C1 segment of cervical spinal cord (tissue), 14 donors: Measurements from ENCODE around the gene GRAMD1A.
"Not testable (repeated sequence)": the region's sequence is repeated elsewhere in the genome, so short reads cannot be mapped to it uniquely, and the experiment has no call there.

Experiments used
- DNase-seq, 14 donors: peaks; one replicate each; lab custom pipeline; 2025; lab: John Stamatoyannopoulos, UW

Gene GRAMD1A

DNA sequence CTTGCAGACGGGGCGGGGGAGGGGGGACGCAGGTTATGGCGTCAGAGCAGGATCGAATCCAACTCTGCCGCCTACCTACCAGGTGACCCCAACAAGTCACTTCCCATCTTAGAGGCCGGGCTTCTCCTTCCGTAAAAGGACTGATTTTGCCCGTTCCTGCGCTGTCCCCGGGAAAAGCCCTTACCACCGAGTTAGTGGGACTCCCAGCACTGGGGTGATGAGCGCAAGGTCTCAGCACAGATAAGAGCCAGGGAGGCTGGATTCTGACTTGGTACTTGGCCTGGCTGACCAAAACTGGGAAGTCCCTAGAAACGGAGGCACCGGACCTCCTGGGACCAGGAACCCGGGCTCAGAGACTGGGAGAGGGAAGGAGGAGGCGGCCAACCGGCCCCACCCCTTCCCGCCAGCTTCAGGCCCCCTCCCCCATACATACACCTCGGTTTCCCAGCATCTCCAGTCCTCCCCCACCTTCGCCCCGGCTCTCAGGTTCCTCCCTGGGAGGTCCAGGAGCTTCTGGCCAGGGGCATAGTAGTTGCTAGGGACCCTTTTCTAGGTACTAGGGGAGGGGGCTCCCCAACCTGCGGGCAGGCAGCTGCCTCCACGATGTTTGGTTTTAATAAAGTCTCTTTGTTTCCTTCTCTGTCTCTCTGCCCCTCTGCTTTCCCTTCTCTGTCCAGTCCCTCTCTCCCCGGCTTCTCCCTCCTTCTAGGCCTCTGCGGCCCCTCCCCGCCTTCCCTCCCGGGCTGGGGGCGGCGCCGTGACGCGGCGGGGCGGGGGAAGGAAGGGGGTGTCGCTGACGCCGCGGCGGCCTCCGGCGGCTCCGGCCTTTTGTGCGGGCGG is at the start of gene GRAMD1A:
GRAMD1A (plus strand) TSS at position 826 of the 840 bp plus-strand sequence. CDS start 156 bp downstream, outside the sequence.
- peak in 13 of 14 donors; percentile 45 to 87 (median 73) for DNase-seq

- DNase-seq: no peak
Observed at GRCh38 chr19:34953092-34953491, 47.0 kb upstream of the GRAMD1A start.

DNA sequence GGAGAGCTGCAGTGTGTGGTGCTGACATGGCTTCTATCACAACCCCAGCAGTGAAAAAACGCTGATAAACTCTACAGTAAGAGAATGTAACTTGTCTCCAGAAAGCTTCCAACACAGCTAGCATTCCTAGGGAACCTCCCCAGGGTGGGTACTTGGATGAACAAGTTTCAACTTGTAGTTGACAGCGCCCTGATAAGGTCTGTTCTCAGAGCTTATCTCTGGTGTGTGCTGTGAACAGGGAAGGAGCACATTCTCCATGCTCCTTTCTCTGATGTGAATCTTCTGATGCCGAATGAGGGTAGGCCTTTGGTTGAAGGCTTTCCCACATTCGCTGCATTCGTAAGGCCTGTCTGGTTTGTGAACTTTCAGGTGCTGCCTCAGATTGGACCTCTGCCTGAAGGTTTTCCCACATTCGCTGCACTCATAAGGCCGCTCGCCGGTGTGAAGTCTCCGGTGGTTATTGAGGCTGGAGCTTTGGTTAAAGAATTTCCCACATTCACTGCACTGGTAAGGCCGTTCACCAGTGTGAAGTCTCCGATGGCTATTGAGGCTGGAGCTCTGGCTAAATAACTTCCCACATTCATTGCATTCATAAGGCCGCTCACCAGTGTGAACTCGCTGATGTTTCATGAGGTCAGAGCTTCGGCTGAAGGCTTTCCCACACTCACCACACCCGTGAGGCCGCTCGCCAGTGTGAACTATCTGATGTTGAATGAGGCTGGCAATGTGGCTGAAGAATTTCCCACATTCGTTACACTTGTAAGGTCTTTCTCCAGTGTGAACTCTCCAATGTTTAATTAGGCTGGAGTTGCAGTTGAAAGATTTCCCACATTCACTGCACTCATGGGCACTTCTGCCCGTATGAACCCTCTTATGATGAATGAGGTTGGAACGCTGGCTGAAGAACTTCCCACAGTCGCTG is 42.0 kb upstream of the GRAMD1A start:
- DNase-seq: no peak

DNA sequence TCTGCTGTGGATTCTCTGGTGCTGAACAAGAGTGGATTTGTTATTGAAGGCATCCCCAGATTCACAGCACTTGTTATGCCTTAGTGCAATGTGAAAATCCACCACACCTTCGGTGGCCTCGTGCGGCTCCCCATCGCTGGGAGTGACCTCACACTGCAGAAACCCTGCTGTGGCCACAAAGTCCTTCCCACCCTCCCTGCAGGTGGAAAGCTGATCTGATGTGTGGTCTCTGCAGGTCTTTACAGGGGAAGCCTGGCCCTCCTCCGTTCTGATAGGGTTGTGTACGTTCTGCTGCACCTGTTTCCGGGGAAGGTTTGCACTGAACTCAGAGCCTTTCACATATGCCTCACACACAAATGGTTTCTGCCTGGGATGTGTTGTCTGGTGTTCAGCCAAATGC is 41.1 kb upstream of the GRAMD1A start:
- no peak for DNase-seq

DNA sequence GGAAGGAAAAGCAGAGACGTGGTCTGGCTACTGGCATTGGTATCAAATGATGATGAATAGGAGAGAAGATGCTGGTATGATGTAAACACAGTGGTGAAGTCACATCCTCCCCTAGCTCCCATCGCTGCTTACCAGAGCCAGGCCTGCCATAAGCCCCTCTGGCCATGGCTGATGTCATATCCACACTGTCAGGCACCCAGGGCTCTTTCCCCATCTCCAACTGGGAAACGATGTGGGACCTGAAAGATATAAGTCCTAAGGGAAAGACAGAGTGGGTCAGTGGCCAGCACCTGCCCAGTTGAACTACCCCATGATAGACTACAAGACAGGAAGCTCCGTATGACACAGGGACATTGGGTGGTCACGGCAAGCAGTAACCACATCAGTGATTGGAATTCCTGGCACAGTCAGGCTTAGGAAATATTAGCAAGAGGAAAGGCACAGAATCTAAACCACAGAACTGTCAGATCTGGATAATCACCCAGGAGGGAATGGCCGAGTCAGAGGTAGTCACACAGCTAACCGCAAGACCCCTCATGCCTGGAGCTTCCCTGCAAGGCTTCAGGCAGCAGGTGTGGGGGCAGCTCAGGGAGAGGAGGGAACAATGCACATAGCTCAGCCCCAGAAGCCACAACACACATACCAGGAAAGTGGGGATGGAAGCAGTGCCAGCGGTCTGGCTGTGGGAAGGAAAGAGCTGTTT is 39.9 kb upstream of the GRAMD1A start:
- no peak for DNase-seq

- no peak for DNase-seq
Observed at GRCh38 chr19:34960940-34961679, 39.0 kb upstream of the GRAMD1A start.

DNA sequence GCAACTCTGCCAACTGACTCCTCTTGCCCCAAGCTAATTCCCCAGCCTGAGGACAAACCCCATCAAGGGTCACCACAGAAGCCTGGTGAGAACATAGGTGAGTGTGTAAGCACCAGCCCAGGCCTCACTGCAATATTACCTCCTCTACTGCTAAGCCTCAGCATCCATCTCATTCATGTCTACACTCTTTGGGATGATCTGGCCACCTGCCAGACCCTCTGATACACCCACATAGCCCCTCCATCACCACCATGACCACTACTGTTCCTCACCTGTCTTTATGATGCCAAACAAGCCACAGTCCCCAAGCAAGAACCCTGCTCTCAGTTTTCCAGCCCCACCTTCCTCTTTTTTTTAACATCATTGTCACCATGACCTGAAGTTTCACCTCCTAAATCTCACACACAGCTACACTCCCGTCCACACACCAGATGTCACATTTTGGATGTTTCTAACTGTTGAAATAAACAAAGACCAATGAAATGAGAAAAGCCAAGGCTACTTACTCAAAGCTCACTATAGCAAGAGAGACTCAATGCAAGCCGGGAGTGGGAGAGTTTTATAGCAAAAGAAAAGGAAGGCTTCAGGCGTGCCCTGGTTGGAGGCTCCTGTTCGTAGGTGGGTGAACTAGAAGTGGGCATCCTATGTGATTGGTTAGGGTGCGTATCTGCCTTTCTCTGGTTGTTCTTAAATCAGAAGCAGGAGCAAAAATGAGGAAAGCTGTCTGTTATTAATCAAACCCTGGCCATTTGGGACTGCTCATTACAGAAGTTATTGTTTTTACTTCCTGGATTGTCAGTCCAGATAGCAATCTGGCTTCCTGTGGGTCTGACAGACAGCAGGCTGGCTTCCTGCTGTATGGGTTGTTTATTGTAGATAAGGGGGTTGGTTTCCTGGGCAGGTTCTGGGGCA is 38.1 kb upstream of the GRAMD1A start:
- no peak for DNase-seq

- peak in 2 of 14 donors; percentile 6 to 27 for DNase-seq
Observed at GRCh38 chr19:34962687-34963572, 37.2 kb upstream of the GRAMD1A start.

DNA sequence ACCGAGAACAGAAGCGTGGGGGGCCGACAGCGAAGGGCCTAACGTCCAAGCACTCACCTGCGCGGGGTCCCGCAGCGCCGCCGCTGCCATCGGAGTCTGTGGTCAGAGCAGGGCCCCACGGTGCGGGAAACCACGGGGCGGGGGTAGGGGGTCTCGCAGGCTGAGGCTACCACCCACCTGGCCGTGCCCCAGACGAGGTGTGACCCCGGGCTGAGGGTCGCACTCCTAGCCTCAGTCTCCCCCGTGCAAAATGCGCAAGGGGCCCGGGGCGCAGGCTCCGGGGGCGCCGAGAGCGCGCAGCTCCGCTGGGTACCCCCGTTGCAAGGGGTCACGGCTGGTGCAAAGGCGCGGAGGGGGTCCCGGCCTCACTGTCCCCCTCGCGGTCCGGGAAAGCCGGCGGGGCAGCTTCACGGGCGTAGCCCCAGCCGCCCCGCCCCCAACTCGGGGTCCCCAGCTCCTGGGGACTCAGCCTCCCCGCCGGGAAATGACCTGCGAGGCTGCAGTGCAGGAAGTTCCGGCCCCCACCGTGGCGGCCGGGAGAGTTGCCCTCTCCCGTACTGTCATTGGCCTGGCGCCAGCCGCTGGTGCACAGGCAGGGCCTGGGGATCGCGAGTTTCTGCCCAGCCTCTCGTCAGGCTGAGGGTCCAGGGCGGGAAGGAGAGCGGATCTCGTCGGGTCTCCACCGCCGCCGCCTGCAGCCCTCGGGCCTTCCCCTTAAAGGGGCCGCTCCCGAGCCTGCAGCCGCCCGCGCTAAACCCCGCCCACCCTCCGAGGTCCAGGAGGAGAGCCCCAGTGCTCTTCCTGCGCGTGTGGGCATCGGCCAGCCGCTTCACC is 36.3 kb upstream of the GRAMD1A start, which contains the start of gene ZNF792:
ZNF792 (minus strand) TSS at position 657 of the 834 bp plus-strand sequence; CDS start at position 90, 567 bp downstream.
- peak in 9 of 14 donors; percentile 9 to 57 (median 32) for DNase-seq

DNA sequence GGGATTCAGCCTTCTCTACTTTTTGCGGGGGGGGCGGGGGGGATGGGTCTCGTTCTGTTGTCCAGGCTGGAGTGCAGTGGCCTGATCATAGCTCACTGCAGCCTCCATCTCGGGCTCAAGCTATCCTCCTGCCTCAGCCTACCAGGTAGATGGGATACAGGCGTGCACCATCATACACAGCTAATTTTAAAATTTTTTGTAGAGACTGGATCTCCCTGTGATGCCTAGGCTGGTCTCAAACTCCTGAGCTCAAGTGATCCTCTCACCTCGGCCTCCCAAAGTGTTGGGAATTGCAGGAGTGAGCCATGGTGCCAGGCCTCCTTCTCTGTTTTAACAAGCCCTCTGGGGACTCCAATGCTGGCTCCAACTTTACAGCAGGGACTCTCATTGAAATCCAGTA is 35.5 kb upstream of the GRAMD1A start:
- DNase-seq: no peak

DNA sequence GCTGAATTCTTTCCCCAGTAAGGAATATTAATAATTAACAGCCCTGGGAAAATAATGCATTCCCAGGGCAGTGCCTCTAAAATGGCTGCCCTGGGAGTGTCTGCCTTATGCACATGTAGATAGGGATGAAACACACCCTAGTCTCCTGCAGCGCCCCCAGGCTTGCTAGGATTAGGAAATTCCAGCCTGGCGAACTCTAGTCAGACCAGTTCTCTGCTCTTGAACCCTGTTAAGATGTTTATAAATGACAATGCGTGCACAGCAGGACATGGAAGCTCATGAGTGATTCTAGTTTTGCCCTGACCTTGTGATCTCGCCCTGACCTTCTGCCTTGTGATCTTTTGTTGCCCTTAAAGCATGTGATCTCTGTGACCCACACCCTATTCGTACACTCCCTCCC is 34.6 kb upstream of the GRAMD1A start:
- DNase-seq: not testable (repeated sequence)

DNA sequence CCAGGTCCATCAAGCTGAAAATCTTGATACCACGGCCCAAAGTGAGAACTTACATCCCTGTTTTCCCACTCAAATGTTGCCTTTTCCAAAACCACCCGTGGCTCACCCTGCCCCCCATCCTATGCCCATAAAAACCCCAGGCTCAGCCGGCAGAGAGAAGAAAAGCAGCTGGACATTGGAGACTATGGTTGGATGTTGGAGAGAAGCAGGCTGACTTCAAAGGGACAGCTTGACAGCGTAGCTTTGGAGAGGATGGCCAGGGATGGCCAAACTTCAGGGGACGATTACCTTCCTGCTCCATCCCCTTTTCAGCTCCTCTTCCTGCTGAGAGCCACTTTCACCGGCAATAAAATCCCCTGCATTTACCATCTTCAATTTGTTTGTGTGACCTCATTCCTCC is 32.6 kb upstream of the GRAMD1A start:
- DNase-seq: no peak

DNA sequence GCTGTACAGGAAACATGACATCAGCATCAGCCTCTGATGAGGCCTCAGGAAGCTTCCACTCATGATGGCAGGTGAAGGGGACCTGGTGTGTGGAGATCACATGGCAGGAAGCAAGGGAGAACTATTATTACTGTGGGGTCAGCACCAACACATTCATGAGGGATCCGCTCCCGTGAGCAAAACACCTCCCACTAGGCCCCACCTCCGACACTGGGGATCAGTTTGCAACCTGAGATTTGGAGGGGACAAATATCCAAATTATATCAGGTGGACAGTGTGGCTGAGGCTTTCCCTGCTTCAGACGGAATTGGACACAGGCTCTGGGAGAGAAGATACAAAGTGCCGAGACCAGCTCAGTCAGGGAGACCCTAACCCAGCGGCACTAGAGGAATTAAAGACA is 30.4 kb upstream of the GRAMD1A start:
- no peak for DNase-seq

GRCh38 chr19:34970185-34970780 is 29.8 kb upstream of the GRAMD1A start:
- DNase-seq: not testable (repeated sequence)

GRCh38 chr19:34972163-34972705 is 27.9 kb upstream of the GRAMD1A start:
- no peak for DNase-seq

- DNase-seq: no peak
Observed at GRCh38 chr19:34974646-34975045, 25.5 kb upstream of the GRAMD1A start.

DNA sequence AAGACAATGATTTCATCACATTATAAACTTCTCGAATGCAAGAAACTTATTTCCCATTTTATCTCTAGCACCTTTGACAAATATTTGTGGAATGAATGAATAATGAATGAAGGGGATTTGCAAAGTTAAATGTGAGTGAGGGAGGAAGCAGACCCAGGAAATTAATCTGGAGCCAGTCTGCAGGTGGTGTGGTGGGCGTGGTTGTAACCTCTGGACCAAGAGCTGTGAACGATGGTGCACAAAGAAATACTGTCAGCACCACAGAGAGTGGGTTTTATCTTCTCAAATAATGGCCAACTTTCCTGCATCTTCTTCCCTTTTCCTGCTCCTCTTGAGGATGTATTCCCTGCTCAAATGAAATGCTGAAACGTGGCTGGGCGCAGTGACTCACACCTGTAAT is 25.1 kb upstream of the GRAMD1A start:
- no peak for DNase-seq
